HG03280 (cell line): ENCODE measurements around the gene CTCFL.

Experiments
- ATAC-seq: cut with Tn5 transposase; IDR thresholded peaks from one replicate; pipeline ENCODE4 v1.9.1; 2021; ENCODE audit warnings: mild to moderate bottlenecking, moderate library complexity; ENCODE audit not compliant: unreplicated experiment

CTCFL gene

DNA sequence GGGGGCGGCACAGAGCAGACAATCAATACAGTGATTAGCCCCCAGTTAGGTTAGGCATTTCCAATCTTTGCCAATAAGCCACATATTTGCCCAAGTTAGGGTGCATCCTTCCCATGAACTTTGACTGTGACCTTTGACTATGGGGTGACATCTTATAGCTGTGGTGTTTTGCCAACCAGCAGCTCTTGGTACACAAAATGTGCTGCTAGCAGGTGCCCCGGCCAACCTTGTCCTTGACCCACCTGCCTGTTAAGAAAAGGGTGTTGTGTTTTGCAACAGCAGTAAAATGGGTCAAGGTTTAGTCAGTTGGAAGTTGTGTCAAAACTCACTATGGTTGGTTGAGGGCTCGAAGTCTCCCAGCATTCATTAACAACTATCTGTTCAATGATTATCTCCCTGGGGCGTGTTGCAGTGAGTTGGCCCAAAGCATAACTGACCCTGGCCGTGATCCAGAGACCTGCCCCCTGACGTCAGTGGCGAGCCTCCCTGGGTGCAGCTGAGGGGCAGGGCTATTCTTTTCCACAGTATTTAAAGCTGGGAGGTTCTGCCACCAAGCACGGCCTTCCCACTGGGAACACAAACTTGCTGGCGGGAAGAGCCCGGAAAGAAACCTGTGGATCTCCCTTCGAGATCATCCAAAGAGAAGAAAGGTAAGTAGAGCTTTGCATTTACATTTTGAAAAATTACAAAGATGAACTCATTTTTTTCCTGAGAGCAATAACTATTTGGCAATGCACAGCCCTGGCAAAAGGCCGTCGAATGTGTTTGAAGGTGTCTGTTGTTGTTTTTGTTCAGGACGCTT lies 35.8 kb upstream of the CTCFL start, which contains the start of gene PCK1:
Gene PCK1 (plus strand): TSS at position 557 of the 802 bp plus-strand sequence. CDS start 302 bp downstream, outside the sequence.
- no peak for ATAC-seq

- no peak for ATAC-seq
These were observed 35.0 kb upstream of the CTCFL start for GRCh38 chr20:57559658-57560553.

GRCh38 chr20:57559289-57559634 lies 34.3 kb upstream of the CTCFL start:
- no peak for ATAC-seq

DNA sequence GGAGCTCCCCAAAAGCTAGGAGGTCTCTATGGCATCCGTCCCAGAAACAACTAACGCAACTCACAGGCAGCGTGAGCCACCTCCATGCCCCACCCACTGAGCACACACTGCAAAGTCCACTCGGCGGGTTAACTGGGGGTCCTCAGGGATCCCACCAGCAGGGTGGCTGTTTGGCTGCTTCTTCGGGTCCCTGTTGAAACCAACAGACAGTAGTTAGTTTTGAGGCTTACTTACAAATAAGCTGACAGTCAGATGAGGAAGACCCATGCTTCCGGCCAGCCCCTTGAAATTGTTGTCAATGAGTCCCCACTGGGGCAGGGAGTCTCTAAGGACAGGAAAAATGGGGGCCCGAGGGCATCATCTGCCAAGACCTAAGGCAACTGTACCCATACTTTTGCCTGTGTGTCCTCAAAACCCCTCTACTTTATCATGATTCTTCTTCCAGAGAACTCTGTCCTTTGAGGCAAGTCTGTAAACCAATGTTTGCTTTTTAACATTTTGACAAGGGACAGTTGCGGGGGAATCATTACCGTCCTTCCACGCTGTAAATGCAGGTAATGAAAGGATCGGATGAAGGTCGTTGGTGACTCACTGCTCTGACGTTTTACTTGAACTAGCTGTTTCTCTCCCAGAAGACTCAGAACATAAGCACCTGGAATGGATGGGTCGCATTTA lies 33.8 kb upstream of the CTCFL start:
- no peak for ATAC-seq

DNA sequence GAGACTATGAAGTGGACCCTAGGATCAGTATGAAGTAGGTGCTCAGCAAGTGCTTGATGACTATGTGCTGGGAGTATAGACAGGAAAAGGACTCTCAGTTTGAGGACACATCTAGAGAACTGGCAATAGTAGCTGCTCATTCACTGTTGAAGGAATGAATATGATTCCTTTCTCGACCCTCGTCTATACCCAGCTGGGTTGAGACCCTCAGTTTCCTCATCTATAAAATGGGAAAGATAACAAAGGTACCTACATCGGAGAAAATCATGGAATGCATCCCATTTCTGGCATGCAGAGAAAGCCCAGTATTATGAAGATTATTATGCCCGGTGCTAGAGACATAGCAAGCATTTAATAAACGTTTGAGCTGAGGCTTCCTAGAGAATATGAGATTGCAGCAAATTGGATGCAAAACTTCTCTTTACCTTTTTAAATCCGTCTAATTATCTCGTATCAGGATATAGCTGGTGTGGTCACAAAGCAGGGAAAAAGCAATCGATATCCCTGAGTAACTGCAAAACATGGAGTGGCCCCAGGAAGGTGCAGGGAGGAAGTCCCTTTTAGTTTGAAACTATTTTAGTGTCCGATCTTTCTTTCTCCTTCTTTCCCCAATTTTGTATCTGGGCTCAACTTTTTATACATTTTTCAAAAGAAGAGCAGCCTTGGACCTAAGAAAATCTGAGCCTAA lies 33.1 kb upstream of the CTCFL start:
- no peak for ATAC-seq

DNA sequence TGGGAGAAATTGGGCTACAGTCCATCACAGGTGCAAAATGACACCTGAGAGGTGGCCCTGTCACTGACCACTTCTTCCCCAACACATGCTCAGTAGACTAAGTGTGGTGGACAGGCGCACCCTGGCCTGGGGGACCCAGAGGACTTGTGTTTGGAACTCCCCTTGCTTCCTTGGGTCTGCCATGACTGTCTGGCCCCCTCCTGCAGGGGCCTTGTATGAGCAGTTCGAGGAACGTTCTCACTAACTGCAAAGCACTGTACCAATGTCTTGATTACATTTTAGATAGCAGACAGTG lies 32.0 kb upstream of the CTCFL start:
- no peak for ATAC-seq

DNA sequence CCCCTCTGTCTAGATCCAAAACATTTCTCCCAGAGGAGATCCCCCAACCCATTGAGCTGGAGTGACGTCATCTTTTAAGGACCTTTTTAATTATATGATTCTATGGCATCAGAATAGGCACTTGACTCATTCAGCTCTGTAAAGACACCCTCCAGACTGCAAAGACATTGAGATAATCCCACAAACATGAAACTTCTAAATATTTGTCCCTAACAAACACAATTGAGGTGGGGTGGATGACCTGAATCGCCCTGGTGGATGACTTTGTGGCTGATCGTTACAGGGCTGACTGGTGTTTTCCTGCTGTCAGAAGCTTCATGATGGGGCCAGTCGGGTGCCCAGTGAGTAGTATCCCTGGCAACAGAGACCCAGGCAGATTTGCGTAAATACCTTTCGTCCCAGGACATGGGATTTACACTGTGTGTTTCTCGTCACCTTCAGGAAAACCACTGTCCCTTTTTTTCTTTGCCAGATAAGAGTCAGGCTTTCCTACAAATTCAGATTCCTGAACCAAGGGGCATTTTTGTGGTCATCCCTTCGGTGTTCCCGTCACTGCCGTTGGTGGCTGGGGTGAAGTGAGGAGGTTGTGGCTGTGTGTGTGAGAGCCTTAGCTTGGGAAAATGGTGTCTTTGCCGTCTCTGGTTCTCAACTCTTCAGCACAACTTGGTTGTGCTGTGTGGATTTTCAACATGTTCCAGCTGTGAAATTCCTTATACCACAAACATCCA lies 30.7 kb upstream of the CTCFL start:
- ATAC-seq = no peak

- ATAC-seq = no peak
These were observed 28.6 kb upstream of the CTCFL start for GRCh38 chr20:57553376-57554018.

GRCh38 chr20:57552471-57552870 lies 27.5 kb upstream of the CTCFL start:
- no peak for ATAC-seq

GRCh38 chr20:57548177-57549058 lies 23.5 kb upstream of the CTCFL start:
- no peak for ATAC-seq

- ATAC-seq = no peak
These were observed 22.2 kb upstream of the CTCFL start for GRCh38 chr20:57546956-57547649.

DNA sequence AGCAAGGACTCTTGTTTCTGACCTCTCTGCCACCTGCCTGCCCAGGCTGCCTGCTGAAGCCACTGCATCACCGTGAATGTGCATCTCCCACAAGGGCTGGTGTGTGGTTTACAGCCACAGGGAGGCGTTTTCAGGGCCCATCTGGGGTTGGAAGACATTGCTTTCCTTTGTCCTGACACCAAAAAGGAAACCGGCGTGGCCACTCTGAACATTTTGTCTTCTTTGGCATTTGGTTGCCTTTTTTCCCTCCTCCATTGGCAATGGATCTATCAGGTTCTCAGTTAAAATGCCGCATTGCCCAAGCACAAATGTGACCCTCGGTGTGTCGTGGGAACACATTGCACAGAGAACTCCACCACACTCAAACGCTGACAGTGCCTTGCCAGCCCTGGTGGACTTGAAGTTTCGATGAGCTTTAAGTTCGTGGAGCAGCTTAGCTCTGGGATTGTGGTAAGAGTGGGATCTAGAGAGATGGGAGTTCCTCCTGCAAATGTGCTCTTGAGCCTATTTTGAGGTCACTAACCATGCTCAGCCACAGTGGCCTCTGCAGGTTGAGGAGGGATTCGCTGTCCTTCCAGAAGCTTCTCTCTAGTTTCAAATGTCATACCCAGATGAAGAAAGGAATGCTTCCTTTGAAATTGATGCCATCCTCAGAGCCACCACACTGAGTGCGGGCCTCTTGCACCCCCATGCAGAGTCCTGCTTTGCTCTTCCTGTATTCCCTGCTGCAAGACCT lies 21.2 kb upstream of the CTCFL start:
- ATAC-seq = no peak

- no peak for ATAC-seq
These were observed 20.1 kb upstream of the CTCFL start for GRCh38 chr20:57544838-57545564.

DNA sequence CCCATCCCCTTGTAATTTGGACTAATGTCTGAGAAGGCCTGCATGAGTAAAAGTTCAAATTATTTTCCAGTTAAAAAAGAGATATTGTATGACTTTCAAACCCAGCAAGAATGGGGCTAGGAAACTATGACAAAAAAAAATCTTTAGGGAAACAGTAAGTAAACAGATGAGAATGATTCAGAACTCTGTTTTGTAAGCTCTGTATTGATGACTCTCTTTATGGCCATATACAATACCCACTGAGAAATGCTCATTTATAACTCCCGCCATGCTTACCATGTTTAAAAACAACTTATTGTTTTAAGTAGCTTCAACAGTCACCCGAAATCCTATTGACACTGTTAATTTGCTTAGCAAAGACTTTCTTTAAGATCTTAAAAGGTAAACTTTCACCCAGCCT lies 18.8 kb upstream of the CTCFL start:
- ATAC-seq = no peak

DNA sequence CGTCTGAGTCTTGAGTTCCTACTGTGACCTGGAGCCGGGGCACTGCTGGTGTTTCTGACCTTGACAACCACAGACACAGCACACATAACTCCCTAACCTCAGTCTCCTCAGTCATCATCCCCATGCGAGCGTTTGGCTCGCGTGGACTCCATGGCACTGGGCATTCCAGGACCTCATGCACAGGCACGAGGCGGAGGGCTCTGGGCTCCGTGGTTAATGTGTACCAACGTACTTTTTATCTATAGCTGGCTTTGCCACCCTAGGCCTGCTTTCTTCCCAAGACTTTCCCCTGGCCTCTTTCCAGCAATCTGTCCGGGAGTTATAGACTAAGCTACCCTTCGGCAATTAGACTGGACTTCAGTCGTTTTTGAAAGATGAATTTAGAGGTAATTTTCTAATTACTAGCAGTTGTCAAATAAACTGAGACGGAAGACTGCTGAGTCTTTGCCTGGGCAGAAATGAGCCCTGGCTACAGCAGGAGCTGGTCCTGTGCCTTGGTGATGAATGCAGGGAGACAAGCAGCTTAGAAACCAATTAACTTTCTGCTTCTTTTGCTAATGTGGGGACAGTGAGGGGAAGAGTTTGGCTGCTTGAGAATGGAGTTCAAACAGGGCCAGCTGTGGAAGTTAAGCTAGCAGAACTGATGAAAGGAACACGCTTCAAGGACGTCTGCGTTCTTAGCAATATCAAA lies 16.1 kb upstream of the CTCFL start:
- ATAC-seq = no peak

GRCh38 chr20:57539889-57540288 lies 14.9 kb upstream of the CTCFL start:
- ATAC-seq = no peak
